Adipose tissue (tissue), 3 donors: ENCODE results near the gene FUT6. TPM values are rescaled to one million over a fixed set of nuclear protein-coding genes. Genes with fewer than 3 reads are reported as not detected.
"Not testable (repeated sequence)": the region's sequence is repeated elsewhere in the genome, so short reads cannot be mapped to it uniquely, and the experiment has no call there.

ENCODE experiments used
- H3K27ac ChIP-seq: one replicate; pipeline ENCODE4 v1.5.1; 2013; ENCODE audit warnings: low read depth, low read length
- WGBS, 3 donors: extraction: QIAGEN DNeasy Blood & Tissue Kit; methylation state at CpG; one replicate each; pipeline ENCODE4 v1.1.7; 2013; 5-methylcytosine and 5-hydroxymethylcytosine counted together
- polyA plus RNA-seq, 3 donors: library from polyadenylated mRNA; stranded (reverse); fragments of 200-250 nt; gene quantifications; one replicate each; pipeline ENCODE4 v1.2.3, GENCODE V29; 2013
- donor health status: healthy with polysubstance abuse.
- donor health status: Bipolar disorder and iron deficiency.
- donor health status: healthy.

Gene FUT6
- polyA plus RNA-seq, 3 donors = 0.10 to 2.5 TPM; not detected in 1

DNA sequence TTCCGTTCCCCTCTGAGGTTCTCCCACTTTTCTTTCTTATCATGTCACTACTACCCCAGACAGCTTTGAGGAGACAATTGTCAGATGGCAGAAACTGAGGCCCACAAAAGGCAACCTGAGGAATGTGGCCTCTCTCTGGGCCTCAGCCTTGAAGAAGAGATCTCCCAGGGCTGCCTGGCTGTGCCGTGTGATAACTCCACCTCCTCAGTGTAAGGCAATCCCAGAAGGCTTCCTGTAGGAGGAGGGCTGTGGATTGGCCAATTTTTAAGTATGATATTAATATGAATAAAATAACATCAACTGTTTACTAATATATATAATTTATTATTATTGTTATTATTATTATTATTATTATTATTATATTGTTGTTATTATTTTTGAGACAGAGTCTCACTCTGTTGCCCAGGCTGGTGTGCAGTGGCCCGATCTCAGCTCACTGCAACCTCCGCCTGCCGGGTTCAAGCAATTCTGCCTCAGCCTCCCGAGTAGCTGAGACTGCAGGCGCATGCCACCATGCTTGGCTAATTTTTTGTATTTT lies 44.1 kb downstream of the FUT6 start:
- WGBS, 3 donors = 88 to 90% (median 89%) methylated on average over 7 of the region's 7 CpGs

DNA sequence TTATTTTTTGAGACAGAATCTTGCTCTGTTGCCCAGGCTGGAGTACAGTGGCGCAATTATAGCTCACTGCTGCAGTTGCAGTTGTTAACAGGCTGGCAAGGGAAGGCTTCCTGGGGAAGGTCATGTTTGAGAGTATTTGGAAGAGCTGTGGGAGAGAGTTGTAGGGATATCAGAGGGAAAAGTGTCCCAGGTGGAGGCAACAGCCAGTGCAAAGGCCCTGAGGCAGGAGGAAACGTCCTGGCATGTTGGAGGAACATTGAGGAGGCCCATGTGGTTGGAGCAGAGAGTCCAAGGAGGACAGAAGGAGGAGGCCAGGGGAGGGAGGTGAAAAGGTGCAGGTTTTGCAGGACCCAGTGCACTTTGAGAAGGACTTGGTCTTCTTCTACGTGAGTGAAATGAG lies 46.3 kb downstream of the FUT6 start:
- H3K27ac ChIP-seq = no peak overlapping the region
- WGBS, 3 donors = 86 to 97% (median 91%) methylated on average over 3 of the region's 3 CpGs

More for the DNA sequence above, 44.1 kb downstream of the FUT6 start:
- H3K27ac ChIP-seq = no peak overlapping the region

- no peak overlapping the region for H3K27ac ChIP-seq
- 92 to 96% (median 96%) methylated on average over 18 of the region's 18 CpGs for WGBS, 3 donors
Observed at GRCh38 chr19:5792224-5792623, 47.3 kb downstream of the FUT6 start.

DNA sequence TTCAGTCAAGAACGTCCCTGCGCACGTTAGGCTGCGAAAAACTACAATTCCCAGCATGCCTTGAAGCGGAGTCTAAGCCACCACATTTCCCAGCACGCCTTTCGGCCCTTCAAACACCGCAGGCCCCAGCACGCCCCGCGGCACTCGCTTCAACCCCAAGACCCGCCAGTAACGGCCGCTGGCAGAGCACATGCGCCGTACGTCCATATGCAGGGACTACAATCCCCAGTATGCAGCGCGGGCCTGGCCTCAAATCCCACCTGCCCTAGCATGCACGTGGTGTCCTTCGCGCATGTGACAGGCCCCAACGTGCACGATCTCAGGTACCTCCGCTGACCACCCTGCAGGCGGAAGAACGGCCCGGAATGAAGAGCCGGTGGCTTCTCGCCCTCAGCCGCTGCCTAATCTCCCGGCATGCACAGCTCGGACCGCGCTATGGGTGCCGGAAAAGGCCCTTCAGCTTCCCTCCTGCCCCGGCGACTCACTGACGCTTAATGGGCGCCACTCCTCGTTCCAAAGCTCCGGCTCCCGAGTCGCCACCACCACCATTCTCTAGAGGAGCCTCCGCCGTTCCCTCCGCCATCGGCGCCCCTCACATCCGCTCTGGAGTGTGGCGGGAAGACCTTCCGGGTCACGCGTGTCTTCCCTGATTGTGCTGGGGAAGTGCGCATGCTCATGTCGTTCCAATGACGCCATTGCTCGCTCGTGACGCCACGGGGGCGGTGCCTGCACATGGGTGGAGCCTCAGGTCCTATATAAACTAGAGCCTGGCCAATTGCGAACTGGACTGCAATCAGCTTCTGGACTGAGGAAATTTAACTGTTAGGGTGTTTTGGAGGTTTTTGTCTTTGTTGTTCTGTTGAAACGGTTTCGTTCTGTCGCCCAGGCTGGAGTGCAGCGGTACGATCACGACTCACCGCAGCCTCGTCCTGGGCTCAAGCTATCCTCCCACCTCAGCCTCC lies 48.7 kb downstream of the FUT6 start, which contains the start of gene DUS3L:
Gene DUS3L (minus strand): TSS at position 605 of the 962 bp plus-strand sequence. CDS start 22 bp downstream, at position 583.
- 10% methylated on average over 71 to 72 of the region's 72 CpGs for WGBS, 3 donors
- peak within 1 kb of the TSS; percentile 90 for H3K27ac ChIP-seq

GRCh38 chr19:5789886-5790558 lies 49.5 kb downstream of the FUT6 start:
- WGBS, 3 donors = 74 to 79% (median 77%) methylated on average over 24 to 26 of the region's 26 CpGs
- no peak overlapping the region for H3K27ac ChIP-seq

GRCh38 chr19:5789351-5789761 lies 50.1 kb downstream of the FUT6 start:
- no peak overlapping the region for H3K27ac ChIP-seq
- WGBS, 3 donors = 96 to 97% (median 96%) methylated on average over 39 of the region's 39 CpGs

- WGBS, 3 donors = 91 to 98% (median 94%) methylated on average over 5 of the region's 5 CpGs
- H3K27ac ChIP-seq = no peak overlapping the region
Observed at GRCh38 chr19:5788422-5788821, 51.1 kb downstream of the FUT6 start.

GRCh38 chr19:5787409-5788182 lies 51.9 kb downstream of the FUT6 start:
- H3K27ac ChIP-seq = no peak overlapping the region
- WGBS, 3 donors = 89 to 94% (median 91%) methylated on average over 38 to 39 of the region's 39 CpGs

DNA sequence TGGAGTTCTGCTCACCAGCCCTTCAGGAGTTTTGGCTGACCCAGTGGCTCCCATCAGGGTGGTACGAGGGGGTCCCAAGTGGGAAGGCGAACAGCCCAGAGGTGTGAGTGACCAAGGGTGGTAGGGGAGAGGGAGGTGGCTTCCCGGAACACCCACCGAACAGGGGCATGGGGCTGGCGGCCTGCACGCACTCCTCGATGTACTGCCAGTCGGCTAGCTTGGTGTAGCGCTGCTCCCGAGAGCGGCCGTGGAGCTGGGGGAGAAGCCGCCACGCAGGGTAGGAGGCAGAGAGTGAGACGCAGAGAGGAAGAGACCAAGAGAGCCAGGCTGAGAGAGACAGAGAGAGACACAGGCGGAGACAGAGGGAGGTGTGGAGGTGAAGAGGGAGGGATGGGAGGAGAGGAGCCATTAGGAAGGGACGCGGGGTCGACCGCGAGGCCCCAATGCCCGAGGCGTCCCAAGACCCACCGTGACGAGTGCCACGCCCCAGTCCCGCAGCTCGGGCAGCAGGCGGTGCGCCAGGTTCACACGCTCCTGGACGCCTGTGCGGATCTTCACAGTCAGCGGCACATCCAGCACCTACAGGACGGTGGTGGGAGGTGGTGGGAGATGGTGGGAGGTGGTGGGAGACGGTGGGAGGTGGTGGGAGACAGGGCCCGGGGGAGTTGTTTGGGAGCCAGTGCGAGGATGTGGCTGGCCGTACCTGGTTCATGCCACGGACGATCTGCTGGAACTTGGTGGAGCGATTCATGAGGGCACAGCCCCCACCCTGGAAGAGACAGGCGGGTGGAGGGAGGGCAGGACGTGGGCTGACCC lies 52.7 kb downstream of the FUT6 start:
- no peak overlapping the region for H3K27ac ChIP-seq
- 91% methylated on average over 43 to 44 of the region's 44 CpGs for WGBS, 3 donors

DNA sequence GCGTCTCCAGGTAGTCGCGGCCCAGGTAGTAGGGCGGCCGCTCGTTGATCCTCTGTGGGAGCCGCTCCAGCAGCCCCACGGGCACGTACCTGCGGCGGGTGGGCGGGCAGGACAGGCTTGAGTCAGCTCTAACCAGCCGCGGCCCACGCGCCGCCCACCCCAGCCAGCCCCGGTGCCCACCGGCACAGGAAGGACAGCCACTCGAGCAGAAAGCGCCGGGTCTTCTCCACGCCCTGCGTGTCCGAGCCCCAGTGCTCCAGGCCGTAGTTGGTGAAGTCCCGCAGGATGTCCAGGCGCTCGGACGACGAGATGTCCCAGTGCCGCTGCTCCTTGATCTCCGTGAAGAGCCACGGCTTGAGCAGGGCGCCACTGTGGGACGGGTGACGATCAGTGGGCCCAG lies 54.1 kb downstream of the FUT6 start:
- H3K27ac ChIP-seq = no peak overlapping the region
- 94 to 97% (median 96%) methylated on average over 35 to 37 of the region's 37 CpGs for WGBS, 3 donors

GRCh38 chr19:5784581-5785147 lies 54.8 kb downstream of the FUT6 start, which contains the start of gene PRR22:
Gene PRR22, minus strand, starts transcription at chr19:5784746. Its CDS starts 86 bp downstream, at chr19:5784660.
- 91 to 92% (median 92%) methylated on average over 13 to 15 of the region's 15 CpGs for WGBS, 3 donors
- no peak within 1 kb of the TSS for H3K27ac ChIP-seq

DNA sequence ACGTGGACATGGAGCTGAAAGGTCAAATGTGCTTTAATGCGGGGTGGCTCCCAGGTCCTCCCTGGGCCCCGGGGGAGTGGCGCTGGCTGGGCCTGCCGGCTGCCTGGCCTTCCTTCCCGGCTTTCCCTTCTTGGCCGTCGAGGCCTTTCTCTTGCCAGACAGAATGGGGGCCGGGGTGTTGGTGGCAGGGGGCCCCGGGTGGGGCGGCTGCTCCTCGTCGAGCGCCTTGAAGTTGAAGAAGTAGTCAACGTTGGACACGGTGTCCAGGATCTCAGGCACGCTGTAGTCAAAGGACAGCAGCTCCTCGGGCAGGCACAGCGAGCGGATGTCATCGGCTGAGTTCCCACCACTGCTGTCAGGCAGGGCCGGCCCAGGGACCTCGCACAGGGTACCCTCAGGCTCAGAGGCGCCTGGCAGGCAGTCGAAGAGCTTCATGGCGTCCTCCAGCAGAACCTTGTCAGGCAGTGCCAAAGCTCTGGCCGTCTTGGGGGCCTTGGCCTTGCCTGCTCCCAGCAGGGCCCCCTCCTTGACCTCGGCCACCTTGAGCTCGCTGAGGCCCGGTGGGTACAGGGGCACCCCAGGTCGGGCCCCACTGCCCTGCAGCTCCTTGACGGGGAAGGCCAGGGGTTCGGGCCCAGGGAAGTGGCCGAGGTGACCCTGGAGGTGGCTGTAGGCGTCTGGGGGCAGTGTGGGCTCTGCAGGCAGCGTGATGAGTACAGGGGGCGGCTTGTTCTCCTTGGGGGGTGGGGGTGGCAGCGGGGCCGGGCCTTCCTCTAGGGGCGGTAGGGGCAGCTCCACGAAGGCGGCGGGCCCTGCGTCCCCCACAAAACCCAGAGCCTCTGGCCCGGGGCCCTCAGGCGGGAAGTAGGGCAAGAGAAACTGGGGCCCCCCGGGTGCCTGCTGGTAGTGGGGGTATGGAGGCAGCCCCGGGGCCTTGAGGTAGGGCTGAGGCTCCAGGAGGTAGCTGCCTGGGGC lies 56.3 kb downstream of the FUT6 start:
- no peak overlapping the region for H3K27ac ChIP-seq
- 72 to 77% (median 76%) methylated on average over 42 to 48 of the region's 48 CpGs for WGBS, 3 donors

DNA sequence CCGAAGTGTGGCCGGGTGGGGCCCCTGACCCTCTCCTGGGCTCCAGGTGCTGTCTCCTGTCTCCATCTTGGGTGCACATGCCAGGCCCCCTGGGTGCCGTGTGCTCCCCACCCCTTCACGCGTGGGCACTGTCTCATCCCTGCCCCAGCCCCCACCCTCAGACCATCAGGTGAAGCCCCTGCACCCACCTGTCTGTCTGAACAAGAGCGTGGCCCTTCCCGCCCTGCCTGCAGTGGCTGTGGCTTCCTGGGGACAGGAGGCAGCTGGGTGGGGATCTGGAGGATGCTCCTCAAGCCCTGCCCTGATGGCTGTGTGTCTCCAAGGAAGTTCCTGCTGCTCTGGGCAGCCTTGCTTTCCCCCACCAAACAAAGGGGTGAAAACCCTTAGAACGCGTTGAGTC lies 57.2 kb downstream of the FUT6 start:
- WGBS, 3 donors = 77 to 91% (median 84%) methylated on average over 9 of the region's 9 CpGs
- no peak overlapping the region for H3K27ac ChIP-seq

DNA sequence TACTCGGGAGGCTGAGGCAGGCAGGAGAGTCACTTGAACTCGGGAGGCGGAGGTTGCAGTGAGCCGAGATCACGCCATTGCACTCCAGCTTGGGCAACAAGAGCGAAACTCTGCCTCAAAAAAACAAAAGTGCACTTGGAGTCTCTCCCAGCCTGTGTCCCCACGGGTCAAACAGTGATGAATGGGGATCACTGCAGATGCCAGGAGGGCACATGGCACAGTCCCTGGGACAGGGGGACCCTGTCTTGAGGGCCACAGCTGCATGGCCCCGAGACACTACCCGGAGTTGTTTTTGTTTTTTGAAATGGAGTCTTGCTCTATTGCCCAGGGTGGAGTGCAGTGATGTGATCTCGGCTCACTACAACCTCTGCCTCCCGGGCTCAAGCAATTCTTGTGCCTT lies 58.6 kb downstream of the FUT6 start:
- WGBS, 3 donors = 78 to 87% (median 82%) methylated on average over 11 of the region's 11 CpGs

More for the DNA sequence above, 58.6 kb downstream of the FUT6 start:
- not testable (repeated sequence) for H3K27ac ChIP-seq
